ENCODE measurements around the gene STRADB.

Gene STRADB

GRCh38 chr2:201432038-201432620, 19.4 kb upstream of the STRADB start:
- Histone ChIP-seq H3K27me3 (ENCODE audit: control insufficient read depth, low read length) (no peaks in the 10 kb centered on the region), H3K79me2 (ENCODE audit: control insufficient read depth, low read length) (peaks cover 9% of the 10 kb centered on the region; the same call in 1 of the 2 replicates), H3F3A (ENCODE audit: control insufficient read depth, insufficient read depth) (no peaks in the 10 kb centered on the region), H3K36me3 (ENCODE audit: control insufficient read depth, low read length) (no peaks in the 10 kb centered on the region), H3K9me2 (replicated peaks; ENCODE audit: control insufficient read depth, low read length) (no peaks in the 10 kb centered on the region), H3K4me2 (ENCODE audit: low read length) (no peak overlapping the region), H3K4me3 (ENCODE audit: low read length) (no peak overlapping the region), H3K9me3 (ENCODE audit: control insufficient read depth, insufficient read depth, low read length) (no peaks in the 10 kb centered on the region), H3K27ac (ENCODE audit: low read depth, low read length) (no peak overlapping the region), H4K20me1 (ENCODE audit: control insufficient read depth, insufficient read depth, low read depth, low read length) (no peaks in the 10 kb centered on the region), H3K4me1 (ENCODE audit: control insufficient read depth, low read length) (peaks cover 5% of the 10 kb centered on the region)
- no peak for TF ChIP-seq EZH2phosphoT487 (IDR thresholded peaks at IDR 0.05; ENCODE audit: borderline replicate concordance, low read length)
- TF ChIP-seq CTCF (IDR thresholded peaks at IDR 0.05; ENCODE audit: low read depth, low read length, poor library complexity, severe bottlenecking): no peak

GRCh38 chr2:201432621-201433393, 18.7 kb upstream of the STRADB start:
- Histone ChIP-seq H3K9me2 (replicated peaks; ENCODE audit: control insufficient read depth, low read length) (no peaks in the 10 kb centered on the region), H4K20me1 (ENCODE audit: control insufficient read depth, insufficient read depth, low read depth, low read length) (no peaks in the 10 kb centered on the region), H3K27me3 (ENCODE audit: control insufficient read depth, low read length) (no peaks in the 10 kb centered on the region), H3F3A (ENCODE audit: control insufficient read depth, insufficient read depth) (no peaks in the 10 kb centered on the region), H3K4me3 (ENCODE audit: low read length) (no peak overlapping the region), H3K27ac (ENCODE audit: low read depth, low read length) (no peak overlapping the region), H3K4me2 (ENCODE audit: low read length) (no peak overlapping the region), H3K36me3 (ENCODE audit: control insufficient read depth, low read length) (no peaks in the 10 kb centered on the region), H3K79me2 (ENCODE audit: control insufficient read depth, low read length) (peaks cover 9% of the 10 kb centered on the region; the same call in 1 of the 2 replicates), H3K9me3 (ENCODE audit: control insufficient read depth, insufficient read depth, low read length) (no peaks in the 10 kb centered on the region), H3K4me1 (ENCODE audit: control insufficient read depth, low read length) (peaks cover 5% of the 10 kb centered on the region)
- TF ChIP-seq CTCF (IDR thresholded peaks at IDR 0.05; ENCODE audit: low read depth, low read length, poor library complexity, severe bottlenecking) (no peak), EZH2phosphoT487 (IDR thresholded peaks at IDR 0.05; ENCODE audit: borderline replicate concordance, low read length) (no peak)

DNA sequence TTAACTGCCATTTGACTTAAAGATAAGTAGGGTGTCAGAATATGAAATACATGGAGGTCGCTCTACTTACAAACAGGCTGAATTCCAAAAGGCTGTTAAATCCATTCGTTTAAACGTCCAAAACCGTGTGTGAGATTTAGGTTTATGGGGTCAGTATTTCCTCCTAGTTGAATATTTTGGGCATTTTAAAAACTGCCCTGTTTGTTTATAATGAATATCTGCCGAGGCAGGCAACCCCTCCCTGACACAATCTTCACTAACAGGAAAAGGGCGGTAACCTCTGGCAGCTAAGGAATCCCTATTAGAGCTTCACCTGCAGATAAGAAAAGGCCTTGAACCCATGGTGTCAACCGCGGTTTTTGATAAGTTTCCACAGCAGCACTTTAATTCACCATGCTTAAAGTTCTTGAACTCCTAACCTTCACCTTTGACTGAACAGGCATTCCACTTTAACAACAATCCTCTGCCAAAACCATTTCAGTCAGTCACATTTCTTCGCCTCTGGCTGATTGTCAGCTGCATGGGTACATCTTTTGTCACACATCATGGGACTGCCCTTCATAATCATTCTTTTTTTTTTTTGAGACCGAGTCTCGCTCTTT, 18.0 kb upstream of the STRADB start:
- TF ChIP-seq CTCF (IDR thresholded peaks at IDR 0.05; ENCODE audit: low read depth, low read length, poor library complexity, severe bottlenecking) (no peak), EZH2phosphoT487 (IDR thresholded peaks at IDR 0.05; ENCODE audit: borderline replicate concordance, low read length) (no peak)
- H3K36me3 ChIP-seq (ENCODE audit: control insufficient read depth, low read length): no peaks in the 10 kb centered on the region
- H3K27ac ChIP-seq (ENCODE audit: low read depth, low read length): no peak overlapping the region
- no peaks in the 10 kb centered on the region for H4K20me1 ChIP-seq (ENCODE audit: control insufficient read depth, insufficient read depth, low read depth, low read length)
- H3K4me1 ChIP-seq (ENCODE audit: control insufficient read depth, low read length): peaks cover 5% of the 10 kb centered on the region
- H3K27me3 ChIP-seq (ENCODE audit: control insufficient read depth, low read length): no peaks in the 10 kb centered on the region
- H3K4me3 ChIP-seq (ENCODE audit: low read length): no peak overlapping the region
- no peaks in the 10 kb centered on the region for H3K9me3 ChIP-seq (ENCODE audit: control insufficient read depth, insufficient read depth, low read length)
- no peak overlapping the region for H3K4me2 ChIP-seq (ENCODE audit: low read length)
- H3F3A ChIP-seq (ENCODE audit: control insufficient read depth, insufficient read depth): no peaks in the 10 kb centered on the region
- H3K9me2 ChIP-seq (replicated peaks; ENCODE audit: control insufficient read depth, low read length): no peaks in the 10 kb centered on the region
- peaks cover 9% of the 10 kb centered on the region; the same call in 1 of the 2 replicates for H3K79me2 ChIP-seq (ENCODE audit: control insufficient read depth, low read length)
